ENCODE data around the gene DNMT1.

The DNMT1 gene

GRCh38 chr19:10092648-10093294, 102.0 kb downstream of the DNMT1 start:
- no peak for DNase-seq

GRCh38 chr19:10091895-10092641, 102.7 kb downstream of the DNMT1 start:
- no peak for DNase-seq

- no peak for DNase-seq
Observed at GRCh38 chr19:10091370-10091687, 103.4 kb downstream of the DNMT1 start.

GRCh38 chr19:10089801-10090375, 104.9 kb downstream of the DNMT1 start:
- DNase-seq = no peak

- DNase-seq = no peak
Observed at GRCh38 chr19:10088949-10089554, 105.7 kb downstream of the DNMT1 start.

GRCh38 chr19:10087296-10088061, 107.3 kb downstream of the DNMT1 start:
- no peak for DNase-seq

- DNase-seq = no peak
Observed at GRCh38 chr19:10086591-10087192, 108.1 kb downstream of the DNMT1 start.

GRCh38 chr19:10085641-10086590, 108.8 kb downstream of the DNMT1 start, which contains the start of gene SHFL:
TSS of gene SHFL (plus strand) at chr19:10086317. CDS start at chr19:10086428, 111 bp downstream.
- DNase-seq = peak; percentile 83

GRCh38 chr19:10084803-10085202, 110.0 kb downstream of the DNMT1 start:
- no peak for DNase-seq

- no peak for DNase-seq
Observed at GRCh38 chr19:10083911-10084310, 110.8 kb downstream of the DNMT1 start.

Measured in femur (tissue), 1 donor.